Epithelial cell of esophagus (primary cell): ENCODE data around the gene CEP72.

Source experiments
- DNase-seq: peaks from one replicate; pipeline ENCODE4 v3.0.0; 2010; ENCODE audit warnings: low read depth
- H3K4me3 ChIP-seq: 2 replicates; pipeline ENCODE4 v1.5.1; 2011; ENCODE audit warnings: mild to moderate bottlenecking, low read length, control low read depth
- TF ChIP-seq, protein P1 (sequence below): IDR thresholded peaks from 2 replicates; pipeline ENCODE4 v1.5.1; 2011; ENCODE audit warnings: low read depth, mild to moderate bottlenecking, low read length, control low read depth, inconsistent platforms; ENCODE audit not compliant: insufficient read depth; ENCODE audit errors: missing control alignments

CEP72 gene

DNA sequence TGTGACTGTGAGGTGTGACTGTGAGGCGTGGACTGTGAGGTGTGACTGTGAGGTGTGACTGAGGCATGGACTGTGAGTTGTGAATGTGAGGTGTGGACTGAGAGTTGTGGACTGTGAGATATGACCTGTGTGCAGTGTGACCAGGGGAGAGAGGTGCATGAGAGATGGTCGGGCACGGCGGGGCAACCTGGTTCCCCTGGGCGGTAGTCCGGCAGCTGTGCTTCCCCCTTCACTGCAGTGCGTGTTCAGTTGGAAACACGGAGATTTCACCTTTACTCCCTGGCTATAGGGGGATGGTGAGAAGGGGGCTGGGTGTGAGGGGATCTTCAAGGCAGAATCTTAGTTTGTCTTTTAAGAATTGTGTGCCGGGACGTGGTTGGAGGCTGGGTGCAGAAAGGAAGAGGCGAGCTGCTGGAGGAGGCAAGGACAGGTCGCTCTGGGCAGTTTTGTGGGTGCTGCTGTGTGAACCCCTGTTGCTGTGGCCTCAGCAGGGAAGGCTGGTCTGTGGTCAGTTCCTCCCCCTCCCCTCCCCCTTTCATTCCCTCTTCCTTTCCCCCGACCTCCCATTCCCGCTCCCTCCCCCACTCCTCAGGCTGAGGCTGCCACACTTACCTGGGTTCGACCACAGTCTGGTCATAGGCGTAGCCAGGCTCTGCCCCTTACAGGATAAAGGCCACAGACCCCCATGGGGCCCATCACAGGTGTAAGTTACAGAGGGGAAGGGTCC is 39.3 kb downstream of the CEP72 start:
- no peak overlapping the region for H3K4me3 ChIP-seq
- TF ChIP-seq, protein P1, sequence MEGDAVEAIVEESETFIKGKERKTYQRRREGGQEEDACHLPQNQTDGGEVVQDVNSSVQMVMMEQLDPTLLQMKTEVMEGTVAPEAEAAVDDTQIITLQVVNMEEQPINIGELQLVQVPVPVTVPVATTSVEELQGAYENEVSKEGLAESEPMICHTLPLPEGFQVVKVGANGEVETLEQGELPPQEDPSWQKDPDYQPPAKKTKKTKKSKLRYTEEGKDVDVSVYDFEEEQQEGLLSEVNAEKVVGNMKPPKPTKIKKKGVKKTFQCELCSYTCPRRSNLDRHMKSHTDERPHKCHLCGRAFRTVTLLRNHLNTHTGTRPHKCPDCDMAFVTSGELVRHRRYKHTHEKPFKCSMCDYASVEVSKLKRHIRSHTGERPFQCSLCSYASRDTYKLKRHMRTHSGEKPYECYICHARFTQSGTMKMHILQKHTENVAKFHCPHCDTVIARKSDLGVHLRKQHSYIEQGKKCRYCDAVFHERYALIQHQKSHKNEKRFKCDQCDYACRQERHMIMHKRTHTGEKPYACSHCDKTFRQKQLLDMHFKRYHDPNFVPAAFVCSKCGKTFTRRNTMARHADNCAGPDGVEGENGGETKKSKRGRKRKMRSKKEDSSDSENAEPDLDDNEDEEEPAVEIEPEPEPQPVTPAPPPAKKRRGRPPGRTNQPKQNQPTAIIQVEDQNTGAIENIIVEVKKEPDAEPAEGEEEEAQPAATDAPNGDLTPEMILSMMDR: no peak
- DNase-seq: no peak

DNA sequence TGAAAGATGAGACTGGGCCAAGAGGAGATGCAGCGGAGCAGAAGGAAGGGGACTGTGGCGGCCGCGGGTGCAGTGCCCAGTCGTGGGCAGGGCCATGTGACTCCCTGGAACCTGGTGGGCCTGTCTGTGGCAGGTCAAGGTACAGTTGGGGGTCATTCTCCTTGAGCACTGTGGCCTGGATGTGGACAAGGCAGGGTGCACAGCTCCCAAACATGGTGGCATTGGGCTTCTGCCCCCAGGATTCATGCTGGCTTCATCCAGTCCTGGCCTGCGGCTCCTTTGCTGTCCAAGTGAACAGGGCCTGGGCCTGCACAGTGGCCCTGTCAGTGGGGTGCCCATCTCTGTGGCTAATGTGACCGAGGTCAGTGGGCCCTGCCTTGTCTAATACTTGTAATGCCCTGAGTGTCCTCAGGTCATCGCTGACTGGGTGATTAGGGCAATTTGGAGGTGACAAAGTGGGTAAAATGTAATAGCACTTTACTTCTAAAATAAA is 39.9 kb downstream of the CEP72 start:
- no peak for DNase-seq
- TF ChIP-seq, protein P1: no peak
- H3K4me3 ChIP-seq: no peak overlapping the region

DNA sequence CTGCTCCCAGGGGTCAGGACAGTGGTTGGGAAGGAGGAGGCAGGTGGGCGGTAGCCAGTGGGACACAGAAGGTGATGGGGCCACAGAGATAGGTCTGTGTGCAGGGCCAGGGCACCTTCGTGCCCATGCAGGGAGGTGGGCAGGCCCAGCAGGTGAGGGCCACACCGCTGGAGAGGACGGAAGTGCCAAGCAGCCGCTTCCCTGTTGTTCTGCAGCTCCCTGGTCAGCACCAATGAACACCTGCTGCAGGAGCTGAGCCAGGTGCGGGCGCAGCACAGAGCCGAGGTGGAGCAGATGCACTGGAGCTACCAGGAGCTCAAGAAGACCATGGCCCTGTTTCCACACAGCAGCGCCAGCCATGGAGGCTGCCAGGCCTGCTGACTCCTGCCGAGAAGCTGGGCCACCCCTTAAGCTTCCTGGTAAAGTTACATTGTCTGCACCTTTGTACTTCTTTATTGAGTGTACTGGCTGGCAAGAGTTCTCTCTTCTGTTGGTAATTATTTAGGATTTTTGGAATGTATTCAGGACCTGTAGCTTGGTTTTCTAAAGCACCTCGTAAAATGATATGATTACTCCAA is 40.7 kb downstream of the CEP72 start:
- H3K4me3 ChIP-seq: no peak overlapping the region
- TF ChIP-seq, protein P1: no peak
- DNase-seq: no peak

DNA sequence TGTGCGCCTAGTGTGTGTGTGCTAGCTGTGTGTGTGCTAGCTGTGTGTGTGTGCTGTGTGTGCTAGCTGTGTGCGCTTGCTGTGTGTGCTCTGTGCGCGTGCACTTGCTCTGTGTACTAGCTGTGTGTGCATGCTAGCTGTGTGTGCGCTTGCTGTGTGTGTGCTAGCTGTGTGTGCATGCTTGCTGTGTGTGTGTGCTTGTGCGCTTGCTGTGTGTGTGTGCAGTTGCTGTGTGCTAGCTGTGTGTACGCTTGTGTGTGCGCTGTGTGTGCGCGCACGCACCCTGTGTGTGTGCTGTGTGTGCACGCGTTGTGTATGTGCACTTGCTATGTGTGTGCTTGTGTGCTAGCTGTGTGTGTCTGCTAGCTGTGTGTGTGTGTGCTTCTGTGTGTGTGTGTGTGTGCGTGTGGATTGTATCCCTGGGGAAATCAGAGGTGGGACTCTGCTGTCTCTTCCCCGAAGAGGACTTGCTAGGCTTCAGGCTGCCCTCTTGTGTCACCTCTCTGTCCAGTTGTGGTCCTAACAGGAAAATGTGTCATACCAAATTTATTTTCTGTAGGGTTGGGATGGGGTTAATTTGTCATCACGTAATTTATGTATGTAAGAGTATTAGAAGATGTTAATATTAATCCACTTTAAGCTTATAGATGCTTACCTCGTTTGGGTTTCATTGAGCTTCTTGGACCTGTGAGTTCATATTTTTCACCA is 42.1 kb downstream of the CEP72 start:
- TF ChIP-seq, protein P1: no peak
- no peak overlapping the region for H3K4me3 ChIP-seq
- no peak for DNase-seq

DNA sequence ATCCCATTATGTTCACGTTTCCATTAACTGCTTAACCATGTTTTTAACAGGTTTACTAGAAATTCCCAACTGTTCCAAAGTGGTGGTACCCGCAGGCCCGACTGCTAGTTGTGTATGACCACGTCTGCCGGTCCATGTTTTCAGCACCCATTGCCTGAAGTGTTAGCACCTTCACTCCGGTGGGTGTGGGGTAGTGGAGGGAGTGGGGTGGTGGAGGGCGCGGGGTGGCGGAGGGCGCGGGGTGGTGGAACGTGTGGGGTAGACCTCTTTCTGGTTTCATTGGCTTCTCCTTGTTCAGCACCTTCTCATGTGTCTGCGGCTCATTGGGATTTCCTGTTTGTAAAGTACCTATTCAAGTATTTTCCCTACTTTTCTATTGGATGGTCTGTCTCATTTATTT is 43.3 kb downstream of the CEP72 start:
- TF ChIP-seq, protein P1: no peak
- no peak for DNase-seq
- H3K4me3 ChIP-seq: no peak overlapping the region

DNA sequence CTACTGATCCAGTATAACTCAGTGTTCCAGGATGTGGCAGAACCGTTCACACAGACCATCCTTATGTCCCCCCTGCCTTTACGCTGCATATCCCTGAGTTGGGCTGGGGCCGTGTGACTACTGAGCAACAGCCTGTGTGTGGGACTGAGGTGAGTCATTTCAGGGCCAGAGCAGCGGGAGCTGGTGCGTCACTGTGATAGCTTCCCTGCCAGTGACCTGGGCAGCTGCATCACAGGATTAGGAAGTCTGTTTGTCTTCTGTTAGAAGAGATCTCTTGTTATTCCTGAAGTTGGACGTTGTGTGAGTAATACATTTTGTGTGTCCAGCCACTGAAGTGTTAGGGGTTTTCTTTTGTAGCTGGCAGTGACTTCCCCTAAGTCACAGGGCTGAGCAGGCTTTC is 45.4 kb downstream of the CEP72 start:
- TF ChIP-seq, protein P1: no peak
- no peak overlapping the region for H3K4me3 ChIP-seq
- DNase-seq: peak; percentile 41
